ENCODE results near the gene BTBD18. TPM values are rescaled to one million over a fixed set of nuclear protein-coding genes. Genes with fewer than 3 reads are reported as not detected.

The BTBD18 gene
- total and polyA plus RNA-seq, 2 of the 13 experiments (the other 11 are each of a cell fraction or from before 2014, with no cell fraction given): not detected

GRCh38 chr11:57778318-57779037 lies 26.9 kb upstream of the BTBD18 start (continued):
- no peak for TF ChIP-seq GRHL1 (CRISPR knock-in tag; conservative IDR thresholded peaks at IDR 0.05)
- no peak for TF ChIP-seq ZNF496 (CRISPR knock-in tag; IDR thresholded peaks at IDR 0.05; ENCODE audit: insufficient replicate concordance)
- TF ChIP-seq ZNF329 (CRISPR knock-in tag; IDR thresholded peaks at IDR 0.05; ENCODE audit: low read depth): no peak
- peak; percentile 76 for TF ChIP-seq SP5 (CRISPR knock-in tag; IDR thresholded peaks at IDR 0.05; ENCODE audit: borderline replicate concordance, low read depth)
- TF ChIP-seq ZNF296 (CRISPR knock-in tag; conservative IDR thresholded peaks at IDR 0.05): no peak
- TF ChIP-seq FOSL2 (CRISPR knock-in tag; IDR thresholded peaks at IDR 0.05): peak; percentile 69
- no peak for TF ChIP-seq HOXA9 (CRISPR knock-in tag; IDR thresholded peaks at IDR 0.05; ENCODE audit: borderline replicate concordance)
- TF ChIP-seq SNAI1 (CRISPR knock-in tag; IDR thresholded peaks at IDR 0.05; ENCODE audit: borderline replicate concordance): no peak
- TF ChIP-seq ZNF7 (CRISPR knock-in tag; IDR thresholded peaks at IDR 0.05): no peak
- no peak for TF ChIP-seq ZNF232 (CRISPR knock-in tag; IDR thresholded peaks at IDR 0.05; ENCODE audit: borderline replicate concordance)
- TF ChIP-seq ZNF891 (CRISPR knock-in tag; IDR thresholded peaks at IDR 0.05): no peak
- TF ChIP-seq IRF9 (CRISPR knock-in tag; IDR thresholded peaks at IDR 0.05; ENCODE audit: borderline replicate concordance): no peak
- TF ChIP-seq ZXDC (CRISPR knock-in tag; IDR thresholded peaks at IDR 0.05): no peak
- TF ChIP-seq ZNF292 (CRISPR knock-in tag; IDR thresholded peaks at IDR 0.05; ENCODE audit: borderline replicate concordance, low read depth): peak; percentile 69; the same call in 1 of the 2 replicates
- no peak for TF ChIP-seq CENPBD1 (CRISPR knock-in tag; IDR thresholded peaks at IDR 0.05; ENCODE audit: borderline replicate concordance, low read depth)
- TF ChIP-seq KMT2A (CRISPR knock-in tag; IDR thresholded peaks at IDR 0.05): 0 out of 2 replicates have a peak, but pooled peaks have one; percentile 28
- no peak for TF ChIP-seq PCBP1 (IDR thresholded peaks at IDR 0.05; ENCODE audit: borderline replicate concordance, low read depth, low read length)
- TF ChIP-seq WIZ (CRISPR knock-in tag; IDR thresholded peaks at IDR 0.05): no peak
- TF ChIP-seq POGZ (CRISPR knock-in tag; IDR thresholded peaks at IDR 0.05): peak; percentile 67

Measured in HepG2 (cell line).